BLaER1 treated with 17β-estradiol and CSF1 and Interleukin-3, amounts not matched to agents 10 nM and 100 nM (cell line): ENCODE data around the gene PIAS1.

Source experiments
- H3K27ac ChIP-seq, 11 experiments: shearing (Covaris generic); formaldehyde crosslinking; 2 replicates each; pipeline ENCODE4 v1.8.1; 2022
- H3K27me3 ChIP-seq, 11 experiments: shearing (Covaris generic); formaldehyde crosslinking; 2 replicates each; pipeline ENCODE4 v1.8.1; 2022
- H3K36me3 ChIP-seq, 11 experiments: shearing (Covaris generic); formaldehyde crosslinking; 2 replicates each; pipeline ENCODE4 v1.8.1; 2022
- H3K4me1 ChIP-seq, 10 experiments: shearing (Covaris generic); formaldehyde crosslinking; 2 replicates each; pipeline ENCODE4 v1.8.1; 2022
- H3K4me2 ChIP-seq, 11 experiments: shearing (Covaris generic); formaldehyde crosslinking; 2 replicates each; pipeline ENCODE4 v1.8.1; 2022
- H3K4me3 ChIP-seq, 10 experiments: shearing (Covaris generic); formaldehyde crosslinking; 2 replicates each; pipeline ENCODE4 v1.8.1; 2022
- H3K9ac ChIP-seq, 11 experiments: shearing (Covaris generic); formaldehyde crosslinking; 2 replicates each; pipeline ENCODE4 v1.8.1; 2022
- H3K9me3 ChIP-seq, 11 experiments: shearing (Covaris generic); formaldehyde crosslinking; replicated peaks in 1 of 11; 2 replicates each; pipeline ENCODE4 v1.8.1; 2022
- H4K20me1 ChIP-seq, 11 experiments: shearing (Covaris generic); formaldehyde crosslinking; 2 replicates each; pipeline ENCODE4 v1.8.1; 2022
- Cebpa-rat ChIP-seq, 11 experiments: shearing (Covaris generic); IDR thresholded peaks; 2 replicates each; pipeline ENCODE4 v1.8.1; 2022

The PIAS1 gene

GRCh38 chr15:68029959-68030358 is 24.2 kb upstream of the PIAS1 start:
- H3K9me3 ChIP-seq: no peaks in the 10 kb centered on the region; a peak in 1 of 22 replicates
- peaks cover 0 to 43% (median 8%) of the 10 kb centered on the region in 10 experiments; a peak in 12 of 20 replicates for H3K4me1 ChIP-seq
- no peak overlapping the region for H3K4me3 ChIP-seq
- TF ChIP-seq Cebpa-rat (IDR thresholded peaks at IDR 0.05): no peak
- H3K27ac ChIP-seq: no peak overlapping the region
- no peaks in the 10 kb centered on the region for H4K20me1 ChIP-seq
- H3K4me2 ChIP-seq: no peak overlapping the region
- no peak overlapping the region for H3K9ac ChIP-seq
- H3K27me3 ChIP-seq: no peaks in the 10 kb centered on the region
- no peaks in the 10 kb centered on the region for H3K36me3 ChIP-seq

- Histone ChIP-seq H3K4me1 (peaks cover 0 to 43% (median 8%) of the 10 kb centered on the region in 10 experiments; a peak in 12 of 20 replicates), H3K4me2 (peak overlapping the region in 9 of 11 experiments; percentile 6 to 77 (median 52); a peak in 14 of 22 replicates), H3K4me3 (no peak overlapping the region), H3K9ac (no peak overlapping the region), H3K36me3 (no peaks in the 10 kb centered on the region), H4K20me1 (no peaks in the 10 kb centered on the region), H3K9me3 (peaks cover 0 to 7% (median 4%) of the 10 kb centered on the region in 11 experiments; a peak in 8 of 22 replicates), H3K27me3 (no peaks in the 10 kb centered on the region), H3K27ac (peak overlapping the region in 5 of 11 experiments; percentile 26 to 56 (median 46); a peak in 9 of 22 replicates)
- TF ChIP-seq Cebpa-rat (IDR thresholded peaks at IDR 0.05): no peak
Measured at GRCh38 chr15:68031404-68031803, 22.7 kb upstream of the PIAS1 start.

- peak overlapping the region in 2 of 11 experiments; percentile 29 to 39; a peak in 3 of 22 replicates for H3K27ac ChIP-seq
Measured at GRCh38 chr15:68032672-68033071, 21.4 kb upstream of the PIAS1 start.

GRCh38 chr15:68034081-68034480 is 20.0 kb upstream of the PIAS1 start:
- no peak overlapping the region for H3K4me3 ChIP-seq
- H3K27ac ChIP-seq: no peak overlapping the region
- no peak for TF ChIP-seq Cebpa-rat (IDR thresholded peaks at IDR 0.05)
- H3K9ac ChIP-seq: no peak overlapping the region
- H3K4me1 ChIP-seq: peaks cover 0 to 36% (median 8%) of the 10 kb centered on the region in 10 experiments; a peak in 12 of 20 replicates
- H3K27me3 ChIP-seq: no peaks in the 10 kb centered on the region
- no peaks in the 10 kb centered on the region for H4K20me1 ChIP-seq
- H3K4me2 ChIP-seq: peak overlapping the region in 2 of 11 experiments; percentile 17 to 77; a peak in 2 of 22 replicates
- H3K36me3 ChIP-seq: no peaks in the 10 kb centered on the region
- peaks cover 7 to 25% (median 20%) of the 10 kb centered on the region in 11 experiments; a peak in 18 of 22 replicates for H3K9me3 ChIP-seq

More at GRCh38 chr15:68032672-68033071, 21.4 kb upstream of the PIAS1 start:
- Histone ChIP-seq H3K4me3 (no peak overlapping the region), H4K20me1 (no peaks in the 10 kb centered on the region), H3K9me3 (peaks cover 6 to 17% (median 12%) of the 10 kb centered on the region in 11 experiments; a peak in 14 of 22 replicates), H3K27me3 (no peaks in the 10 kb centered on the region), H3K9ac (no peak overlapping the region), H3K36me3 (no peaks in the 10 kb centered on the region), H3K4me1 (peaks cover 0 to 43% (median 8%) of the 10 kb centered on the region in 10 experiments; a peak in 12 of 20 replicates), H3K4me2 (peak overlapping the region in 3 of 11 experiments; percentile 65 to 77 (median 72); a peak in 6 of 22 replicates)
- TF ChIP-seq Cebpa-rat (IDR thresholded peaks at IDR 0.05): no peak

- Histone ChIP-seq H3K4me2 (no peak overlapping the region), H3K27me3 (no peaks in the 10 kb centered on the region), H3K9me3 (peaks cover 14 to 31% (median 26%) of the 10 kb centered on the region in 11 experiments; a peak in 21 of 22 replicates), H3K4me3 (no peak overlapping the region), H4K20me1 (no peaks in the 10 kb centered on the region), H3K27ac (no peak overlapping the region), H3K4me1 (peaks cover 0 to 34% (median 8%) of the 10 kb centered on the region in 10 experiments; a peak in 12 of 20 replicates), H3K36me3 (no peaks in the 10 kb centered on the region), H3K9ac (no peak overlapping the region)
- no peak for TF ChIP-seq Cebpa-rat (IDR thresholded peaks at IDR 0.05)
Measured at GRCh38 chr15:68034719-68035293, 19.3 kb upstream of the PIAS1 start.

GRCh38 chr15:68038246-68038645 is 15.9 kb upstream of the PIAS1 start:
- Histone ChIP-seq H3K4me3 (no peak overlapping the region), H3K27me3 (no peaks in the 10 kb centered on the region), H3K9me3 (peaks cover 21 to 36% (median 32%) of the 10 kb centered on the region in 11 experiments; a peak in 21 of 22 replicates), H3K4me1 (peaks cover 0 to 25% (median 0%) of the 10 kb centered on the region in 10 experiments; a peak in 6 of 20 replicates), H3K36me3 (no peaks in the 10 kb centered on the region), H3K27ac (no peak overlapping the region), H3K9ac (no peak overlapping the region), H4K20me1 (no peaks in the 10 kb centered on the region), H3K4me2 (no peak overlapping the region)
- no peak for TF ChIP-seq Cebpa-rat (IDR thresholded peaks at IDR 0.05)

- Histone ChIP-seq H4K20me1 (no peaks in the 10 kb centered on the region), H3K9ac (no peak overlapping the region), H3K4me1 (peaks cover 0 to 19% (median 0%) of the 10 kb centered on the region in 10 experiments; a peak in 5 of 20 replicates), H3K27me3 (no peaks in the 10 kb centered on the region), H3K4me3 (no peak overlapping the region), H3K36me3 (no peaks in the 10 kb centered on the region), H3K4me2 (no peak overlapping the region), H3K9me3 (peaks cover 22 to 38% (median 34%) of the 10 kb centered on the region in 11 experiments), H3K27ac (no peak overlapping the region)
- TF ChIP-seq Cebpa-rat (IDR thresholded peaks at IDR 0.05): no peak
Measured at GRCh38 chr15:68040144-68040543, 14.0 kb upstream of the PIAS1 start.

- peak overlapping the region in 2 of 11 experiments; percentile 28 to 44; a peak in 2 of 22 replicates for H3K4me2 ChIP-seq
- H3K9ac ChIP-seq: no peak overlapping the region
- peaks cover 0 to 19% (median 0%) of the 10 kb centered on the region in 10 experiments; a peak in 5 of 20 replicates for H3K4me1 ChIP-seq
- H3K36me3 ChIP-seq: peaks cover 0 to 5% (median 0%) of the 10 kb centered on the region in 11 experiments; a peak in 1 of 22 replicates
- H4K20me1 ChIP-seq: no peaks in the 10 kb centered on the region
- H3K27me3 ChIP-seq: no peaks in the 10 kb centered on the region
- H3K9me3 ChIP-seq: peaks cover 36 to 47% (median 43%) of the 10 kb centered on the region in 11 experiments
- peak overlapping the region in 2 of 11 experiments; percentile 12 to 16; a peak in 2 of 22 replicates for H3K27ac ChIP-seq
- no peak overlapping the region for H3K4me3 ChIP-seq
- TF ChIP-seq Cebpa-rat (IDR thresholded peaks at IDR 0.05): no peak
Measured at GRCh38 chr15:68042156-68042854, 11.8 kb upstream of the PIAS1 start.

GRCh38 chr15:68042855-68043222 is 11.3 kb upstream of the PIAS1 start:
- Histone ChIP-seq H3K4me2 (0 out of 22 replicates have a peak overlapping the region, but pooled peaks of 1 of the 11 experiments have one; percentile 28), H3K36me3 (peaks cover 0 to 5% (median 0%) of the 10 kb centered on the region in 11 experiments; a peak in 1 of 22 replicates), H3K9ac (no peak overlapping the region), H3K27me3 (no peaks in the 10 kb centered on the region), H3K4me1 (peaks cover 0 to 19% (median 0%) of the 10 kb centered on the region in 10 experiments; a peak in 5 of 20 replicates), H3K4me3 (no peak overlapping the region), H3K9me3 (peaks cover 32 to 48% (median 38%) of the 10 kb centered on the region in 11 experiments), H4K20me1 (no peaks in the 10 kb centered on the region), H3K27ac (no peak overlapping the region)
- TF ChIP-seq Cebpa-rat (IDR thresholded peaks at IDR 0.05): no peak
